Stimulated activated CD8-positive, alpha-beta memory T cell treated with anti-CD3 and anti-CD28 coated beads, Interleukin-12 subunit alpha, Interleukin-12 subunit beta, amount 100 ng/mL, for 1 hour (primary cell): Measurements from ENCODE around the gene RHOJ.
"Not testable (repeated sequence)": the region's sequence is repeated elsewhere in the genome, so short reads cannot be mapped to it uniquely, and the experiment has no call there.

Experiments
- DNase-seq: peaks from one replicate; pipeline ENCODE4 v3.0.0-alpha.2; 2020; ENCODE audit warnings: low read depth

RHOJ gene

DNA sequence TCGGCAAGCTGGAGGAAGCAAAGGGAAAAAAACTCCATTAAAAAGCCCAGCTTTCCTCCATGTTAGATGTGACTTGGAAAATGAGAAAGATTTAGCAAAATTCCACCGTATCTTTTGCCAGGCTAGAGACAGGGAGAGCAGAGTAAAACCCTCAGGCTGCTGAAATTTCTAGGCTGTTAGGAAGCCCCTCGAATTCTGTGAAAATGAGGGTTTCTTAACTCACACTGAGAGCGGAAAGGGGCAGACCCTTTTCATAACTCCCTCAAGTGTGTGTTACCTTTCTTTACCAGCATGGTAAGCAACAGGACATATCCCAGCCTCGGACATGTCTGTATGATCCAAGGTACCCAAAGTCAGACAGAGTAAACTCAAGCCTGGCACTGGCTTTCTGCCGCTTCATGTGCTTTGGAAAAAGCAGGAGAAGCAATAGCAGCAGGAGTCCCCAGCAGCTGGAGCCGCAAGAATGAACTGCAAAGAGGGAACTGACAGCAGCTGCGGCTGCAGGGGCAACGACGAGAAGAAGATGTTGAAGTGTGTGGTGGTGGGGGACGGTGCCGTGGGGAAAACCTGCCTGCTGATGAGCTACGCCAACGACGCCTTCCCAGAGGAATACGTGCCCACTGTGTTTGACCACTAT is at the start of gene RHOJ:
Gene RHOJ, plus strand, starts transcription at position 37 of the 637 bp plus-strand sequence. Its CDS starts 427 bp downstream, at position 464.
- no peak for DNase-seq

DNA sequence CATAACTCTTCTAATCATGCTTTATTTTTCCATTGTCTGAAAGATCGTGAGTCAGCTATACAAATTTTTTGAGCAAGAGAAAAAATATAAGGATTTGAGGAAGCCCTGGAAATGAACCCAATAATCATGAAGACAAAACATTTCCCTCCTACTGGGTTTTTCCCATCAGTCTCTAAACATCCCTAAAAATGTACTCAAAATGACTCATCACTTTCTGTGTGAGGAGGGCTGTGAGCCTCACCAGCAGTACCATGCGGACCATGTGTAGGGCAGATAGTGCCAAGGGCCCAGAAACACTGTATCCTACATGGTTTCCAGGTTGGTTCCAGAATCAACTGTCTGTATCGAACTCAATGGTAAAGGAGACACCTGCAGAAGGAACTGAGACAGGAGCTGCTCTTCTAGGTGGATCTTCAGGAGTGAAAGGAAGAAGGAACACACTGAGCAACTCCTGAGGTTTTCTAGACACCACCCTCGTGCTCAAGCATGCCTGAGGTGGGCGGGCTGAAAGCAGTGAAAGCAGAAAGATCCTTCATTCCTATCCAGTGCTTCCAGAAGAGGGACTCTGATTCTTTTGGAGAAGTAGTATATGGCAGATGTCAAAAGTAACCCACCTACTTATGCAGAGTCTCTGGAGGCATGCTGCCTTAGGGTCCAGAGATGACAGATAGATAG is 48.6 kb upstream of the RHOJ start:
- no peak for DNase-seq

DNA sequence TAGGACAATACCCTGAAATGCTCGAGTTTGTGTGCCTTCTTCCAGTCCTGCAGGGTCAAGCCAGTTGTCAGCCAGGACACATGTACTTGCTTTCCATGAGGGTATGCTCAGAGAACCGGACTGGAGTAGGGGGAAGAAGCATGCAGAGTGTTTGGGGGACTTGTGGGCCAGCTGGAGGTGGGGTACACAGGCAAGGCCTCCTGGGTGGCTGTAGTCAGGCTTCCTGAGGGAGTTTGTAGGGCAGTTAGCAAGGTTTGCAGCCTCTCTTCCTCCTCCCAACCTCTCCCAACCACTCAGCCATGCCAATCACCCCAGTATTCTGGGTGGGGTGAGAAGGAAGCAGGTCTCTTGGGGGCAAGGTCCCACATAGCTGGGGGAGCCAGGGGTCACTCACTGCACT is 47.0 kb upstream of the RHOJ start:
- DNase-seq, result no peak

DNA sequence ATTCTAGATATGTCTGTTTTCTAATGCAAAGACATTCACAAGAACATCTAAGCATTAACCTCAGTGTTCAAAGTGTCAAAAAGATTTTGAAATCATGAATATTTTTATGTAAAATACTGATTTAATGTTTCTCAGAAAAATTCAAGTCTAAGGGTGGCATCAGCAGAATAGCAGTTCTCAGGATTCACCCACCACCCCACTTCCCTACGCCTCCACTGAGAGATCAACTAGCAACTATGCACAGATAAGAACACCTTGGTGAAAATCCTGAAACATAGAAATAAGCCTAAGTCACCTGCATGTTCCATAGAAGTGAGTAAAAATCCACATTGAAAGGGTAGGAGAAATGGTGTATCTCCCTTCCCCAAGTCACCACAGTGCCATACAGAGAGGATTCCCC is 40.9 kb upstream of the RHOJ start:
- no peak for DNase-seq

DNA sequence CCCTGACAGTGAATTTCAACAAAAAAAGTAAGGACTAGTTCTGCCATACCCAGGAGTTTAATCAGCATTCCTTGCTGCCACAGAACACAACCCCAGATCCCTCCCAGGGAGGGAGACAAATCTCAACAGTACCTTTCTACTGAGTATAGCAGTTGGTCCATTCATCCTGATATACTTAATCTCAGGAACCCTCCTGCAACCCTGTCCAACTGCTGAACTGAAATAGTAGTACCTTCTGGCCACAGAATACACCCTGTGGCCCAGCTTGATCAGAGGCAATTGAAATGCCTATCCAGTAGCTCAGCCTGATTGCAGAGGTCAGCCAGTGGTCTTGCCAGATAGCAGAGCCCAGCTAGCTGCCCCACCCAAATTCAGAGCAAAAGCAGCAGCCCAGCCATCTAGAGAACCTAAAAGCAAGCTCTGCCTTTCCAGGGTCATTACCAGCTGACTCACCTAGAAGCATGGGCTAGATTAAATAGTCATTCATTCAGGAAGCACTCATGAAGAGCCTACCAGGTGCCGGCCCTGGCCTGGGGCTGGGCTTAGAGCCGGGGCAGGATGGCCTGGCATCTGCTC is 40.0 kb upstream of the RHOJ start:
- DNase-seq, result no peak

DNA sequence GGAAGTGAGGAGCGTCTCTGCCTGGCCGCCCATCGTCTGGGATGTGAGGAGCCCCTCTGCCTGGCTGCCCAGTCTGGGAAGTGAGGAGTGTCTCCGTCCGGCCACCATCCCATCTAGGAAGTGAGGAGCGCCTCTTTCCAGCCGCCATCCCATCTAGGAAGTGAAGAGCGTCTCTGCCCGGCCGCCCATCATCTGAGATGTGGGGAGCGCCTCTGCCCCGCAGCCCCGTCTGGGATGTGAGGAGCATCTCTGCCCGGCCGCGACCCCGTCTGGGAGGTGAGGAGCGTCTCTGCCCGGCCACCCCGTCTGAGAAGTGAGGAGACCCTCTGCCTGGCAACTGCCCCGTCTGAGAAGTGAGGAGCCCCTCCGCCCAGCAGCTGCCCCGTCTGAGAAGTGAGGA is 39.0 kb upstream of the RHOJ start:
- DNase-seq, result not testable (repeated sequence)

DNA sequence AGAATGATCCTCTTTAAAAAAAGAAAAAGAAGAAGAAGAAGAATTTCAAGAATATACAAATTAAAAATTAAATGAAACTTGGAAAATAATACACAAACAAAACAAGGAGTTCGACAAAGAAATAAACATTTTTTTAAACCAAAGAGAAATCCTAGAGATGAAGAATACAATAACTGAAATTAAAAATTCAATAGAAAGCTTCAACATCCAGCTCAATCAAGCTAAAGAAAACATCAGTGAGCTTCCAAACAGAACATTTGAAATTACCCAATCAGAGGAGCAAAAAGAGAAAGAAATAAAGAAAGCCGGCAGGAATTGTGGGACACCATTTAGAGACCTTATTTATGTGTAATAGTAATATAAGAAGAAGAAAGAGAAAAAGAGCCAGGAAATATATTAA is 37.2 kb upstream of the RHOJ start:
- no peak for DNase-seq

DNA sequence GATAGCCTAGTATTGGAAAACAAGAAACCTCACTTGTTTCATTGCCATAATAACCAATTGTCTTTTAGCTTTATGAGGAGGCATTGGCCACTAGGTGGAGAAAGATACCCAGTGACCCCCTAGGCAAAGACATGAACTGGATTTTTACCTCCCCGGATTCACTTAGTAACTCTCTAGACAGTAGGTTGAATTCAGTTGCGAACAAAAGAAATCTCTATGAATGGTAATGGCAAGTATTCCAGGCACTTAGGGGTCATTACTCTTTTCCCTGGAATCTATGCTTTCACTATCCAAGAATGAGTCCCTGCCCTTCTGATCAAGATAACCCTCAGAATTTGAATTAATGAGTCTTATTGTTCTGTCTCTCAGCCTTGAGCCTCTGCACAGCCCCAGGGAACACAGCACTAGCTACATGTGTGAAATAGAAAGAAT is 29.5 kb upstream of the RHOJ start:
- no peak for DNase-seq

DNA sequence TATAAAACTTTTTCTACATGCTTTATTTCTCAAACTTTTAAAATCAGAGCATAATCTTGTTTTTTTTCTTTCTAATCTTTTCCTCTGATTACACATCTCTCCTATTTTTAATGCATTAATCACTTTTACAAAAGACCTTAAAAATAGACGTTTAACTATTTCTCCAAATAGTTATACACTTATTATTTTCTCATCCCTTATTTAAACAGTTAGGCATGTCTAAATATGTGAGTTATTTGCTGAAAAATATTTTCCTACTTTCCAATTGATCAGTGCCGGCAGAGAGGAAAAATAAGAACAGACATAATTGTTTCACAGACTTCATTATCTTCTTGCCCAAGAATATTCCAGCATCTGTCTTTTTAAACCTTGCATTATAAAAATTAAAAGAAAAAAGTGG is 28.7 kb upstream of the RHOJ start:
- no peak for DNase-seq

DNA sequence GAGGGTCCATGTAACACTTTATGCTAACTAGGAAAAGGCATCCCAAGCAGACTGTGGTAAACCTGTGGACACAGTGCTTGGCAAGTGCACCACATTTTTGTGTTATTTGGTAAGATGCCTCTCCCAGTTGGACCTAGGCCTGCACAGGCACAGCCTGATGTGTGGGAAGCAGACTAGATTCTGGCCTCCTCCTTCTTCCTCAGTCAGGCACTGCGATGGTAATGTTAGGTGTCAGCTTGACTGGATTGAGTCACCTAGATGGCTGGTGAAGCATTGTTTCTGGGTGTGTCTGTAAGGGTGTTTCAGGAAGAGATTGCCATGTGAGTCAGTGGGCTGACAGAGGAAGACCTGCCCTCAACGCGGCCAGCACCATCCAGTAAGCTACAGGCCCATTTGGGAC is 25.3 kb upstream of the RHOJ start:
- no peak for DNase-seq

DNA sequence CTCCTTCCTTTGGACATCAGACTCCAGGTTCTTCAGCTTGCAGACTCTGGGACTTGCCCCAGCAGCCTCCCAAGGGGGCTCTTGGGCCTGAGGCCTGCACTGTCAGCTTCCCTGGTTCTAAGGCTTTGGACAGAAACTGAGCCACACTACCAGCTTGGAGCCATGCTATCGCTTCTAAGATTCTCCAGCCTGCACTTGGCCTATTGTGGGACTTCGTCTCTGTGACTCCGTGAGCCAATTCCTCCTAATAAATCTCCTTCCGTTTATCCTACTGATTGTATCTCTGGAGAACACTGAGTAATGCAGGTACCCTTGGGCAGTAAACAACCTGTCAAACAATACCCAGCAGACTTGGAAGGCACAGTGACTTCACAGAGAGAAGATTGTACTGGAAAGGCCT is 24.9 kb upstream of the RHOJ start:
- no peak for DNase-seq

DNA sequence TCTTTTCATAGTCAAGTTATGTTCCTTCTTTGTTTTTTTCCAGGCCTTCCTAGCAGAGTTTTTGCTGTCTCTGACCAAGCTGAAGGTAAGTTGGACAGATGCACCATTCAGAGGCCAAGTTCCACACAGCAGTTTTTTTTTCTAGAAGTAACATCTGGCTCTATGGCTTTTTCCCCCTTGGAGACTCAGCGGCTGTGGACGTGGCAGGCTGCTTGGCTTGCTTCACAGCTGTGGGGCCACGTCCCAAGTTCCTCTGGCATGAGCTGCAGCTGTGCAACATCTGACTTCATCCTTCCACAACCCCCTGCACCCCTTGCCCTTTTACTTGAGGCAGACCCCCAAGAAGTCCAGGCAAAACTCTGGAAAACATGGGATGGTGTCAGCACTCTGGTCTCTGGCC is 24.2 kb upstream of the RHOJ start:
- DNase-seq, result no peak

DNA sequence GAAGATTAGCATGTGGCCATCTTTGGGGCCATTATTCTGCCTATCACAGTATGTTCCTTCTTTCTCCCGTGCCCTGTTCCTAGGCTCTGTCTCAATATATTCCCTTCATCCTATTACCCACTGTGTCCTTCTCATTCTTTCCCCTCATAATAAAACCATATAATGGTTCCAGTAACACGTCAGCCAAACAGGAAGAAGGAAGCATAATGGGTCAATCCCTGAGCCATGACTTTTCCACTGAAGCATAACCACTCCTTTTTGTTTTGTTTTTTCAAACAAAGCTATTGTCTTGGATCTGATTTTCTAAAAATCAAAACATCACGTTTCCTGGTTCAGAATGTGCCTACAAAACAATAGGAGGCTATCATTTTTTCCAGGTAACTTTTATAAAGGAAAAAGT is 21.3 kb upstream of the RHOJ start:
- DNase-seq, result no peak

DNA sequence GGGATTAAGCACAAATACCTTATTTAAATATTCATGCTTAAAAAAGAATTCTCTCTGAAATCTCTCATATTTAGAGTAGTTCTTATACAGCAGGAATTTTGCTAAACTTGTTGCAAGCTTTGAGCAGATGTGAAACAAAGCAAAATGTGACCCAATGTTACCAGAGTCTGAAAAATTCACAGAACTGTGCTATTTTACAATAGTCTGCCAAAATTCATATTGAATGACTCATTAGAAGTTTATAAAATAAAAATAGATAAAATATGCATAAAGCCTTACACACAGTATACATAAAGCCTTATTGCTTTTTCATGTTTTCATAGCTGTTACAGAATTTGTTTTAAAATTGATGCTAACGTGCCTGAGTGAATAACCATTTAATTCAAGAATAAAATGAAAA is 17.8 kb upstream of the RHOJ start:
- DNase-seq, result no peak

DNA sequence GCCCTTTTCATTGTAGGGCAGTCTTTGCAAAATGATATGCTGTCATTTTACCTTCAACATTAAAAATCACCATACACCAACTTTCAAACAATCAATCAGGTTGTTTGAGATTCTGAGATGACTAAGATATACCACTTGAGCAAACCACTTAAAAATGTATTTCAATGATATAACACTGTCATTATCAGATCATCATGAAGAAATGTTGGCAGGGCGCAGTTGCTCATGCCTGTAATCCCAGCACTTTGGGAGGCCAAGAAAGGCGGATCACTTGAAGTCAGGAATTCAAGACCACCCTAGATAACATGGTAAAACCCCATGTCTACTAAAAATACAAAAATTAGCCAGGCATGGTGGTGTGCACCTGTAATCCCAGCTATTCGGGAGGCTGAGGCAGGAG is 13.0 kb upstream of the RHOJ start:
- DNase-seq, result no peak

DNA sequence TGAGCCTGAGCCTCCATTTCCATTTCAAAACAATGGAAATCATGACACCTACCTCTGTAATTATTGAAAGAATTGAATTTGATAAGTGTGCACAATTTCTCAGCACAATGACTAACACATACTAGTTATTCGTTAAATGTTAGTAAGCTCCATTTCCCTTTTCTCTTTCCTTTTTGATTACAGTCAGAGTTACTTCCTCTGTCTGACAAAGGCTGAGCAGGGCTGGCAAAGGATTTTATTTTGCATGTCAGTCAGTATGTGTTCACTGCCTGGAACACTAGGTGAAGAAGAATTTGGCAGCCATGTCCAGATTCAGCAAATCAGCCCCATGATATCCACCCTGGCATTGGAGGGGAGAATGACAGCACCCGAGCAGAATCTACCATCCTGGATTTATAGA is 12.2 kb upstream of the RHOJ start:
- DNase-seq, result no peak

DNA sequence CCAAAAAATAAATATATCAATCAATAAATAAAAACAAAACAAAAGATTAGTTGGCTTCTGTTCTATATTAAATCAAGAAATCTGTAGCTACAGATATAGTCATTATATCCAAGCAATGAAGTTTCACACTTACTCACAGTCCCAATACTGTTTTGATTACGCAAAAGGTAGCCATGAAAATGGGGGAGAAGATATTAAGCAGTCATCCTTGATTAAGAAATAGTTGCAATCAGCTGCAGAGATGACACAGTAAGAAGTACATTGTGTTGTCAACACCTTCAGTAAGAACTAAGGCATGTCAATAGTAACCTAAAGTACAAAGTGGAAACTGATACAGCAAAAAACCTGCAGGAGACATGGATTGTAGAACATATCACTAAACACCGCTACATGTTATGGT is 11.0 kb upstream of the RHOJ start:
- no peak for DNase-seq

DNA sequence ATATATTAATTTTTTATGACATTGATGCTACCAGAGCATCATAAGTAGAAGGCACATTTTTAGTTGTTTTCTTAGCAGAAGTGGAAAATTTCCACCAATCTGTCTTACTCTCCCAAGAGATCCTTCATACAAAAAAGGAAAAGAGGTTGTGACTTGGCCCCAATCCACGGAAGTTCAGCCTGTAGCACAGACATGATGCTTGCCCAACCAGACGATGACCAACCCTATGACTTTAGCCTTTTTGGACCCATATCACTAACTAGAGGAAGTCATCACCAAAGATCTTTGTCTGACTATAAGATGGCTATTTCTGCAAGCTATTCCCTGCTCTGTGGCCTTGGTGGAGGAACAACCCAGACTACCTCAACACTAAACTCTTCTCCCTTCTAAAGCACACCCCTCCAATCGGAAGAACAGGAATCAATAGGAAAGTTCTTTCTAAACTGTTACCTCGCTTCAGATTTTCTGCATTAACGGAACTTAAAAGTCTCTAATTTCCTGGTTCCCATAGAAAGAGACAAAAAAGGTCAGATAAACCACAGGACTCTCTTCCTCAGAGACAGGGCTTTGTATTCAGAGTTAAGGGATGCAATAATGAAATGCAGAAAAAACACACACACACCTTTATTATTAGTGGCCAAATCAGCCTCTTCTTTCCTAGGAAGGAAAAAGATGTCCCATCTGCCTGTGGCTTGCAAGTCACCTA is 4.1 kb upstream of the RHOJ start:
- no peak for DNase-seq

DNA sequence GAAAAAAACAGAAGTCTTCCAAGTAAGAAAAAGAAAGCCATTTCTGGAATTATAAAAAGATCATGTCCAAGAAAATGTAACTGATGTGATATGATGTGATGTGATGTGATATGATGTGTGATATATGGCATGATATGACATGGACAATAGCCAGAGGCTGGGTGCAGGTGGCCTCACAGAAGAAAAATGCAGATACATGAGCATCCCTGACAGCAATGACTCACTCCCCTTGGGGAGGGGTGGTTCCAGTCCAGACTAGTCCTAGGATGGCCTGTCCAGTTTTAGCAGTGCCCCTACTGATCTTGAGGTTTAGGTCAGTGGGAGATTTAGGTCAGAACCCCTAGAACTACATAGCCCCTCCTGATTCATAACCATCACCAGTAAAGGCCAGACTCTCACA is 3.5 kb upstream of the RHOJ start:
- DNase-seq, result no peak

DNA sequence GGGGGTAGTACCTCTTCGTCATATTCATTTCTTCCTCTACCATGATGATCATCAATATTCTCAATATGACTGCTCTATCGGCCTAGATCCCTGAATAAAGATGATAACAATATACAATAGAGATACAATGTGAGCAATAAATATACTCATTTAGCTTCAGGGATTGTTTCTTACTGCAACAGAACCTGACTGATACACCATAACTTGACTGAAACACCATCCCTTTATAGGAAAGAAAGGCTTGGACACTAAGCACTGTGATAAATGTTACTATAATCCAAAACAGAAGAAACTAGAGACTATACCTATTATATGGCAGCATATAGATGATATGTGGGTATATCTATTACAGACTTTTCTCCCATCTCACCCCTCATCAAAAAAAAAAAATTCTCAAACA is 1.2 kb upstream of the RHOJ start:
- DNase-seq, result no peak

DNA sequence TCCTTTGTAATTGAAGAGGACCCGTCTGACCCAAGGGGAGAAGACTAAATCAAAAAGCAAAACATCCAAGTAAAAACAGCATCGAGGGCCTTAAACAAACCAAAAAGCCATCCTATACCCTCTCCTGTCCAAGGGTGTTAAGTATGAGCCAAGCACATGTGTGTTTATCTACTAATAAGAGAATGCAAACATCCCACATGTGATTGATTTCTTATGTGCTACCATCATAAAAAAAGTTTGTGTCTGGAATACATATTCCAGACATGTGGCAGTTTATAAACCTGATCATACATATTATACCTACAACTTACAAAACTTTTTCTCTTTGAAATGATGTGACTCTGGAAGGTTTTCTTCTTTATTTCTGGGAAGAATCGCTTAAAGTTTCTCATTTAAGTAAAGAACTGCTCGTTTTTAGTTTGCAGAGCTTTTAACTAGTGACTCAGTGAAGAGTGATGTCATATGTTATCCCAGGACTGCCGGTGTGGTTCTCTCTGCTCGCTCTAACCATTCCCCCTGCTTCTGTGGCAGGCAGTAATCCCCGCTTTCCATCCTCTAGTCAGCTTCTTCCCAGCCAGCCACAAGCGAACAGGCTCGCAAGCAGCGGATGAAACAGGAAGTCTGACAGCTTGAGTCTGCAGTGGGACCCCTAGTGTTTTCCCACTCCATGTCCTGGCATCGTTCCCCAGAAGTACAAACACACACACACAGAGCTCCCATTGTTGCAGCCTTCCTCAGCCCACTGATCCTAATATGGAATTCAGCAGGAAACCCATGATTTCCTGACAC is 431 bp upstream of the RHOJ start:
- DNase-seq, result no peak

DNA sequence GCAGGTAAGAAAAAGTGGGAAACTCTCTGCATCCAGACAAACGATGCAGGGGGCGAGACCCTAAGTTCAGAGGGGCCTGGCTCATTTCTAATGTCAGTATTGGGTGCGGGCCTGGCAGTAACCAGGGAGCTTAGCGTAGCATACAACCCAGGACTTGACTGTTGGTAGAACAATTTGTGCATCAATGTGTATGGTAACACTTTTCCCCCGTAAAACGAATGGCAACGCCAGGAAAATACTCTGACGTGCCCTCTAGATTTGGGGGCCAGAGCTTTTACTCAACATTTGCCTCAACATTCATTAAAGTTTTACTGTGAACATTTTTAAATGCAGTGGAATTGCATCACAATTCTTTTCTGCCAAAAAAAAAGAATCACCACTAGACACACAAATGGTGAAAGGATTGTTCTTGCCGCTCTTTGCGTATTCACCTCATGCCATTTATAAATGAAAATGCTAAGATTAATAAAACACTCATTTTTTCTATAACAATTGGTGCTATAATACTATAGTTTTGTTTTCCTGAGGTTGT is 867 bp downstream of the RHOJ start:
- no peak for DNase-seq
